ENCODE results near the gene MAFB.

- TF ChIP-seq, protein P1, sequence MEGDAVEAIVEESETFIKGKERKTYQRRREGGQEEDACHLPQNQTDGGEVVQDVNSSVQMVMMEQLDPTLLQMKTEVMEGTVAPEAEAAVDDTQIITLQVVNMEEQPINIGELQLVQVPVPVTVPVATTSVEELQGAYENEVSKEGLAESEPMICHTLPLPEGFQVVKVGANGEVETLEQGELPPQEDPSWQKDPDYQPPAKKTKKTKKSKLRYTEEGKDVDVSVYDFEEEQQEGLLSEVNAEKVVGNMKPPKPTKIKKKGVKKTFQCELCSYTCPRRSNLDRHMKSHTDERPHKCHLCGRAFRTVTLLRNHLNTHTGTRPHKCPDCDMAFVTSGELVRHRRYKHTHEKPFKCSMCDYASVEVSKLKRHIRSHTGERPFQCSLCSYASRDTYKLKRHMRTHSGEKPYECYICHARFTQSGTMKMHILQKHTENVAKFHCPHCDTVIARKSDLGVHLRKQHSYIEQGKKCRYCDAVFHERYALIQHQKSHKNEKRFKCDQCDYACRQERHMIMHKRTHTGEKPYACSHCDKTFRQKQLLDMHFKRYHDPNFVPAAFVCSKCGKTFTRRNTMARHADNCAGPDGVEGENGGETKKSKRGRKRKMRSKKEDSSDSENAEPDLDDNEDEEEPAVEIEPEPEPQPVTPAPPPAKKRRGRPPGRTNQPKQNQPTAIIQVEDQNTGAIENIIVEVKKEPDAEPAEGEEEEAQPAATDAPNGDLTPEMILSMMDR (conservative IDR thresholded peaks at IDR 0.05 in 1 of 2, IDR thresholded peaks at IDR 0.05 in 1 of 2; ENCODE audit: extremely low read depth in 1 of 2, insufficient read depth in 1 of 2, low read depth in 1 of 2, low read length in 2 of 2) = no peak
- no peak for TF ChIP-seq EZH2 (IDR thresholded peaks at IDR 0.05; ENCODE audit: borderline replicate concordance, low read length)
These were observed 7.4 kb downstream of the MAFB start for GRCh38 chr20:40681684-40682083.
